ENCODE measurements around the gene LIPE.

- no peak for TF ChIP-seq CTCF (IDR thresholded peaks at IDR 0.05)
- TF ChIP-seq POLR2A (IDR thresholded peaks at IDR 0.05) = no peak
Measured at GRCh38 chr19:42369433-42370067, 57.6 kb downstream of the LIPE start.

All from uterus (tissue), 2 donors.